ENCODE results near the gene MAP1B.

- TF ChIP-seq CTCF (IDR thresholded peaks at IDR 0.05) (no peak), RNF2 (IDR thresholded peaks at IDR 0.05; ENCODE audit: borderline replicate concordance, low read depth) (no peak), NR3C1 (IDR thresholded peaks at IDR 0.05) (no peak), POLR2A (IDR thresholded peaks at IDR 0.05; ENCODE audit: low read length) (no peak), CHD2 (IDR thresholded peaks at IDR 0.05; ENCODE audit: low read length, partially characterized antibody) (no peak), MAZ (IDR thresholded peaks at IDR 0.05; ENCODE audit: borderline replicate concordance, low read depth, low read length) (no peak), REST (IDR thresholded peaks at IDR 0.05) (no peak), EHMT2 (IDR thresholded peaks at IDR 0.05; ENCODE audit: low read depth) (no peak), ATOH8 (CRISPR knock-in tag; IDR thresholded peaks at IDR 0.05; ENCODE audit: low read depth) (no peak), POLR2AphosphoS2 (conservative IDR thresholded peaks at IDR 0.05; ENCODE audit: low read length) (no peak), CBX2 (IDR thresholded peaks at IDR 0.05; ENCODE audit: borderline replicate concordance, low read depth) (no peak), PHF8 (IDR thresholded peaks at IDR 0.05; ENCODE audit: borderline replicate concordance, low read depth) (no peak)
Observed at GRCh38 chr5:72109062-72109411, 1.8 kb downstream of the MAP1B start.
